ENCODE measurements around the gene TMED9.
"Not testable (repeated sequence)": the region's sequence is repeated elsewhere in the genome, so short reads cannot be mapped to it uniquely, and the experiment has no call there.

The TMED9 gene

GRCh38 chr5:177592010-177592834 lies at the start of gene TMED9:
Gene TMED9, plus strand, starts transcription at chr5:177592203. Its CDS starts 12 bp downstream, at chr5:177592215.
- peak; percentile 82 to 89 for DNase-seq

GRCh38 chr5:177542816-177543465 lies 49.1 kb upstream of the TMED9 start:
- DNase-seq, result no peak

GRCh38 chr5:177545487-177546257 lies 46.3 kb upstream of the TMED9 start:
- DNase-seq, result no peak

GRCh38 chr5:177546258-177546741 lies 45.7 kb upstream of the TMED9 start:
- DNase-seq, result no peak

- DNase-seq, result no peak
These were observed 44.3 kb upstream of the TMED9 start for GRCh38 chr5:177547736-177548135.

GRCh38 chr5:177548495-177548894 lies 43.5 kb upstream of the TMED9 start:
- DNase-seq, result no peak

GRCh38 chr5:177550122-177550521 lies 41.9 kb upstream of the TMED9 start:
- no peak for DNase-seq

- no peak for DNase-seq
These were observed 39.1 kb upstream of the TMED9 start for GRCh38 chr5:177552839-177553455.

GRCh38 chr5:177553671-177554429 lies 38.2 kb upstream of the TMED9 start:
- DNase-seq, result peak; percentile 34 to 40

- peak; percentile 93 to 94 for DNase-seq
These were observed 37.4 kb upstream of the TMED9 start, which contains the start of gene FAM193B for GRCh38 chr5:177554474-177555111. Gene FAM193B, minus strand, starts transcription at chr5:177554563. Its CDS starts 105 bp downstream, at chr5:177554458.

GRCh38 chr5:177555228-177555627 lies 36.8 kb upstream of the TMED9 start:
- DNase-seq, result no peak

- DNase-seq, result no peak
These were observed 36.3 kb upstream of the TMED9 start for GRCh38 chr5:177555665-177556064.

GRCh38 chr5:177557041-177557647 lies 34.9 kb upstream of the TMED9 start:
- DNase-seq, result no peak

- DNase-seq, result no peak
These were observed 34.2 kb upstream of the TMED9 start for GRCh38 chr5:177557796-177558195.

- DNase-seq, result not testable (repeated sequence)
These were observed 32.5 kb upstream of the TMED9 start for GRCh38 chr5:177559446-177559941.

- no peak for DNase-seq
These were observed 27.0 kb upstream of the TMED9 start for GRCh38 chr5:177565046-177565445.

- DNase-seq, result no peak
These were observed 23.7 kb upstream of the TMED9 start for GRCh38 chr5:177568326-177568725.

GRCh38 chr5:177569894-177570293 lies 22.1 kb upstream of the TMED9 start:
- no peak for DNase-seq

GRCh38 chr5:177575488-177575887 lies 16.5 kb upstream of the TMED9 start:
- DNase-seq, result no peak

- no peak for DNase-seq
These were observed 15.8 kb upstream of the TMED9 start for GRCh38 chr5:177576169-177576568.

GRCh38 chr5:177578316-177578715 lies 13.7 kb upstream of the TMED9 start:
- DNase-seq, result no peak
